GM19043 (cell line): ENCODE data around the gene GATA5.
"Not testable (repeated sequence)": the region's sequence is repeated elsewhere in the genome, so short reads cannot be mapped to it uniquely, and the experiment has no call there.

Experiments
- ATAC-seq: cut with Tn5 transposase; IDR thresholded peaks from one replicate; pipeline ENCODE4 v1.9.1; 2021; ENCODE audit warnings: low read depth; ENCODE audit not compliant: unreplicated experiment

Gene GATA5

GRCh38 chr20:62505337-62506045 is 29.7 kb upstream of the GATA5 start:
- ATAC-seq, result no peak

- ATAC-seq, result no peak
Observed at GRCh38 chr20:62504323-62504722, 28.5 kb upstream of the GATA5 start.

- ATAC-seq, result no peak
Observed at GRCh38 chr20:62503401-62504178, 27.8 kb upstream of the GATA5 start.

- no peak for ATAC-seq
Observed at GRCh38 chr20:62502496-62503095, 26.8 kb upstream of the GATA5 start.

GRCh38 chr20:62501801-62502495 is 26.2 kb upstream of the GATA5 start:
- peak; percentile 71 for ATAC-seq

DNA sequence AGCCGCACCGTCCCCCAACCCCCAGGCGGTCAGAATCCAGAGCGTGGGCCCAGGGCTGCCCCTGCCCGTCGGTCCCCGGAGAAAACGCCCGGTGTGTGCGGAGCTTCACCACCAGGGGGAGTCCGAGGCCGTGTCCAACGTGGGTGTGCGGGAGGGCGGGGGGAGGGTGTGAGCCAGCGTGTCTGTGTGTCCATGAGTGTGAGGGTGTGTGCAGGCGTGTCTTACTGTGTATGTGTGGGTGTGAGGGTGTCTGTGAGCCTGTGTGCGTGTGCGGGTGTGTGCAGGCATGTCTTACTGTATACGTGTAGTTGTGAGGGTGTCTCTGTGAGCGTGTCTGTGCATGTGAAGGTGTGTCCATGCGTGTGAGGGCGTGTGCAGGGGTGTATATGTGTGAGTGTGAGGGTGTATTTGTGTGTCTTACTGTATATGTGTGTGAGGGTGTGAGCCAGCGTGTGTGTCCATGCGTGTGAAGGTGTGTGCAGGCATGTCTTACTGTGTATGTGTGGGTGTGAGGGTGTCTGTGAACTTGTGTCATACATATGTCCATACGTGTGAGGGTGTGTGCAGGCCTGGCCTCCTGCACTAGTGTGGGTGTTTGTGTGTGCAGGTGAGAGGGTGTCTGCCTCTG is 24.6 kb upstream of the GATA5 start:
- no peak for ATAC-seq

DNA sequence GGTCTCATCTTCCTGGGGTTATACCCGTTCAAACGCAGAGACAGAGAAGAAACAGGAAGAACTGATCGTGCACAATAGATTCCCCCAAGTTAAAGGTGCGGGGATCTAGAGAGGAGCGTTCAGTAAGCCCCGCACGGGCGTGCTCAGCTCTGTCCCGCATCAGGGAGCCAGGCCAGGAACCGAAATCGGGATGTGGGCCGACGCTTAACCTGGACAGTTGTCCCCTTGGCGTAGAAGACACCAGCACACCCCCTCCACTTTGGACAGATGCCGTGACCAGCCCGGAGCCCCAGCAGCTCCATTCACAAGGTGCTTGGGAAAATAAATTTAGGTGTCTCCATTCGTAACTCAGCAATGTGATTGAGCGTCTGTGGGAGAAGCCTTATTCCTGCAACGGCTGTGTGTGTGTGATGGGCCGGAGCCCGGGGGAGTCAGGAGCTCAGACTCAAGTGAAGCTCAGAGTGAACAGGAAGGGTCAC is 24.0 kb upstream of the GATA5 start:
- ATAC-seq, result no peak

- ATAC-seq, result no peak
Observed at GRCh38 chr20:62498874-62499273, 23.1 kb upstream of the GATA5 start.

DNA sequence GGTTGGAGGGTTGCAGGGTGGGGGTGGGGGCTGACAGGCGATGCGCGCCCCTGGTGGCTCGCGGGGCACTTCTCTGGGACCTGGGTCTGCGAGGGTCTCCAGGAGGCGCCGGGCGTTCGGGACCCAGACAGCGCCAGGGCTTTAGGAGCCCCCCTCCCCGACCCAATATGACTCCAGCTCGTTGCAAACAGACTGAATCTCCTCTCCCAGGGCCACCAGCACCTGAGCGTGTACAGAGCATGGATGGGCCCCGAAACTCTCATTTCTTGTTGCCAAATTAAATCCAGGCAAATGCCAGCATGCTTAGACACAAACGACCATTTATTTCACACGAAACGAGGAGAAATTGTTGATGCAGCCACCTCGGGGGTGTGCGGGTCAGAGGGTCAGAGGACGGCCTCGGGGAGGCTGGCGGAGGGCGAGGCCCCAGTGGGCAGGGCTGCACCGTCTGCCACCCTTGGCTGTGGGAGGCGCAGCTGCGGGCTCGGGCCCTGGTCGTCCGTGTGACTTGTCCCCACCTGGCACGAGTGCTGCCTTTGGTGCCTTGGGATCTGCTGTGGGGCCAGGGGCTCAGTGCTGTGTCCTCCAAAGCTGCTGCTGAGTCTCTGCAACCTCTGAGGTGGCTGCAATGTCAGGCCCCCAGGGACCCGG is 20.9 kb upstream of the GATA5 start:
- no peak for ATAC-seq

DNA sequence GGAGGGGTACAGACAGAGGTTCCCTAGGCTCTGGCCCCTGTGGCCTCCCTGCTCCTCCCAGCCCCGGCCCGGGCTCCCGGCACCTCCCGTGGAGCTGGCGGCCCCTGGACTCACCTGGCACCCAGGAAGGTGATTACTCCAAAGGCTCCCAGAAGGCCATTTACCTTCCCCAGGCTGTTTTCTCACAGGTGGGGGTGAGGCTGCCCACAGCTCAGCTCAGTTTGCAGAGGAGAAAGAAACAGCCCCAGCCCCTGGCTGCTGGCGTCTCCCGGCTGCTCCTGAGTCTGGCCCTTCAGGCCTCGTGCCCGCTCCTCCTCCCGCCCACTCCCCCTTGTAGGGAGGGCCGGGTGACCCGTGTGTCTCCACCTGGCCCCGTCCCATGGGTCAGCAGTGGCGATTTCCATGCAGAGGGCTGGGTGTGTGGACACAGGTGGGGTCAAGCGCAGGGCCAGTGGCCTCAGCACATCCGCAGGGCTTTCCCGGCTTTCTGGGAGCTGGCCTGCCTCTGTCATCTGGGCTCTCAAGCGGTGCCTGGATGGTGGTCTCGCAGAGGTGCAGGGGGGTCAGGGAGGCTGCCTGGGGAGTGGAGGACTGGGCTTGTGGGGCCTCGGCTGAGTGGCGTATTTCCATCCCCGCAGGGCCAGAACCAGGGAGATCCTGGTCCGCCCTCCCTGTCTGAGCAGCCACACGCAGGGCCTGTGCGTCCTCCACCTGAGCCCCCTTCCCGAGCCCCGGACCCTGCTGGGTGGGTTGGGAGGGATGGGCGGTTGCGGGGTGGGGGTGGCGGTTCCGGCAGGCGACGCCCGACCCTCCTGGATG is 20.2 kb upstream of the GATA5 start:
- ATAC-seq, result no peak

DNA sequence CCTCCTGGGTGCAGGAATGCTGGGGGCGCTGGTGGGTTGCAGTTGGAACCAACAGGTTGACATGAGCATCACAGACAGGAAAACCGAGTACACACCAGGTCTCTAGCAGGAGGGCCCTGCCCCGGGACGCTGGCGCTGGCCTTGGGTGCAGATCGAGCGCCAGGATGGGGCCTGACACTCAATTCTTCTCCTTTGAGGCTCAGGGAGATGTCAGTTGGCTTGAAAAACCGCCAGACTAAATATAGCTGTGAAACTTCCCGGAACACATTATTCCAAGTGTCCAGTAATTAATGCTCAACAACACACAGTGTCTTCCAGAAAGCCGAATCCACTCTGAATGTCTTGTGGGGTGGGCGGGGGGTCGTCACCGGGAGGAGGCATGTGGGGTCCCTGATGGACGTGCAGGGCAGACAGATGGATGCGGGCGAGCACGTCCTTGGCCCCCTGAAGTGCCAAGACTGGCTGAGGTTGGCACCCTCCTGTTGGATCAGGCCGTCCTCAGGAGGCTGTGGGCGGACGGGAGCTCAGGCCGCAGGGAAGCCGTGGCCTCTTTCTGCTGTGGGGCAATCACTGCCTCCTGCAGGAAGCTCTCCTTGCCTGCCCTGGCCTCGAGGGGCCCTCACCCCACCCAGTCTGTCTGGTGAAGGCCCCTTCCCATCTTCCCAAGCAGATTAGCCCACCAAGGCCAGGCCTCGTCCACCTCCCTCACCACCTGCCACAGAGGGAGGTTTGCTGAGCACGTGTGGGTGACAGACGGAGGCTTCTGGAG is 19.4 kb upstream of the GATA5 start:
- no peak for ATAC-seq

DNA sequence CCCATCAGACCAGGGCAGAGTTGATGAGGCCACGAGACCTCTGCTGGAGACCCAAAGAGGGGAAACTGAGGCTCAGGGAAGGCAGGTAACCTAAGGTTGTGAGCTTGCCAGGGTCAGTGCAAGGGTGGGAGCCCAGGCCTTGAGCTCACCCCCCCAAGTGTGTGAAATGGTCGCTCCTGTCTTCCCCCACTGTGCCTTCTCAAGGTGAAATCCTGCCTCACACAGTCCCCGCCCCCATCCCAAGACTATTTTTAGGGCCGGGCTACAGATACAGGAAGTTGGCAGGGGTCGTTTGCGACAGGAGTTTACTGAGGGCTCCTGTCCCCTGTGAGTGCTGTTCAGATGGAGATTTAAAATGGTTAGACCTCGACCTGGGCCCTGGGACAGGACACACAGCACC is 18.7 kb upstream of the GATA5 start:
- no peak for ATAC-seq

- no peak for ATAC-seq
Observed at GRCh38 chr20:62493886-62494285, 18.1 kb upstream of the GATA5 start.

DNA sequence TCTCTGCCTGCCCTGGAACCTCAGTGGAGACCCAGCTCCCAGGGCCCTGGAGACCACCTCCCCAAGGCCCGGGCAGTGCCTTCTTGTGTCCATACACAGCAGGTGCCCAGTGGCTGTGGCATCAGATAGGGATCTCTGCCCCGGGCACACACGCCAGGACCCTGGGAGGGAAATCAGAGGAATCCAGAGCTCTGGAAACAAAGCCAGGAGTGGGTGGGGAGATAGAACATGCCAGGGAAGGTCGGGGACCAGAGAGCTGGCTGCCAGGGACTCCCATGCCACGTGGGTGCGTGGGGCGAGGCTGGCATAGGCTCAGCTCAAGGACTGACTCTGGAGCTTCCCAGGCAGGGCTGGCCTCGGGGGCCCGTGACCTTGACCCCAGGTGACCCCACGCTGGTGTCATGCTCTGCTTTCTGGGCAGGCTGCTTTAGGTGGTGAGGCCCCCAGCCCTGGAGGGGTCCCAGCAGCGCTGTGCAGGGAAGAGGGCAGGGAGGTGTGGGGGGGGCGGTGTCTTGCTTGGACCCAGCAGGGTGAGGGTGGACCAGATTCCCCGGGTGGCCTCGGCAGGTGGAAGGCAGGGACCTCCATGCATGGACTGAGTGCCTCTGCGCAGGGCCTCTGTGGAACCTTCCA is 17.6 kb upstream of the GATA5 start:
- no peak for ATAC-seq

GRCh38 chr20:62492711-62493110 is 16.9 kb upstream of the GATA5 start:
- no peak for ATAC-seq

- ATAC-seq, result not testable (repeated sequence)
Observed at GRCh38 chr20:62490783-62491182, 15.0 kb upstream of the GATA5 start.

GRCh38 chr20:62489932-62490263 is 14.1 kb upstream of the GATA5 start:
- no peak for ATAC-seq
